Nephron progenitor cell (in vitro differentiated cells): ENCODE results near the gene TRIM47.

Experiments
- DNase-seq: peaks from one replicate; pipeline ENCODE4 v3.0.0; 2021
- H3K27ac Mint-ChIP-seq: 2 replicates; pipeline ENCODE4 v1.8.0; 2021; ENCODE audit warnings: mild to moderate bottlenecking, moderate library complexity, mixed read lengths
- H3K27me3 Mint-ChIP-seq: 2 replicates; pipeline ENCODE4 v1.8.0; 2021; ENCODE audit warnings: mild to moderate bottlenecking, low read depth, mixed read lengths; ENCODE audit not compliant: poor library complexity
- H3K36me3 Mint-ChIP-seq: 2 replicates; pipeline ENCODE4 v1.8.0; 2021; ENCODE audit warnings: low read depth, mixed read lengths
- H3K4me1 Mint-ChIP-seq: 2 replicates; pipeline ENCODE4 v1.8.0; 2021; ENCODE audit warnings: mixed read lengths
- H3K4me3 Mint-ChIP-seq: 2 replicates; pipeline ENCODE4 v1.8.0; 2021; ENCODE audit warnings: mild to moderate bottlenecking, moderate library complexity, mixed read lengths
- H3K9me3 Mint-ChIP-seq: 2 replicates; pipeline ENCODE4 v1.8.0; 2021; ENCODE audit warnings: mild to moderate bottlenecking, moderate library complexity, mixed read lengths
- CTCF ChIP-seq: fragments of 200-600 bp; sonication (generic); IDR thresholded peaks from 2 replicates; pipeline ENCODE4 v1.5.0; 2021; ENCODE audit warnings: antibody characterized with exemption

Gene TRIM47

GRCh38 chr17:75825149-75825552, 53.2 kb downstream of the TRIM47 start:
- Mint-ChIP-seq H3K4me3 (no peak overlapping the region), H3K36me3 (peaks cover 11% of the 10 kb centered on the region), H3K9me3 (no peaks in the 10 kb centered on the region), H3K27me3 (no peaks in the 10 kb centered on the region), H3K4me1 (peaks cover 18% of the 10 kb centered on the region), H3K27ac (peak overlapping the region; percentile 83)
- no peak for DNase-seq
- TF ChIP-seq CTCF: no peak

GRCh38 chr17:75824666-75825065, 53.7 kb downstream of the TRIM47 start:
- Mint-ChIP-seq H3K9me3 (no peaks in the 10 kb centered on the region), H3K36me3 (peaks cover 11% of the 10 kb centered on the region), H3K4me3 (no peak overlapping the region), H3K27ac (peak overlapping the region; percentile 61), H3K27me3 (no peaks in the 10 kb centered on the region), H3K4me1 (peaks cover 18% of the 10 kb centered on the region)
- TF ChIP-seq CTCF: no peak
- no peak for DNase-seq
